Bronchial epithelial cell (primary cell): ENCODE data around the gene DDT. TPM values are rescaled to one million over a fixed set of nuclear protein-coding genes. Genes with fewer than 3 reads are reported as not detected.
"Not testable (repeated sequence)": the region's sequence is repeated elsewhere in the genome, so short reads cannot be mapped to it uniquely, and the experiment has no call there.

Source experiments
- DNase-seq: peaks from one replicate; pipeline ENCODE4 v3.0.0-alpha.2; 2010; ENCODE audit warnings: low read depth
- FAIRE-seq: peaks from 2 replicates; lab custom pipeline; 2011; peaks lifted over from hg19 to GRCh38; lab: Jason Lieb, UNC
- H3K27me3 ChIP-seq: 2 replicates; pipeline ENCODE4 v1.5.1; 2011; ENCODE audit warnings: low read length; ENCODE audit not compliant: control insufficient read depth, insufficient read depth
- H3K36me3 ChIP-seq: 2 replicates; pipeline ENCODE4 v1.5.1; 2011; ENCODE audit warnings: low read length; ENCODE audit not compliant: control insufficient read depth, insufficient read depth
- H3K4me3 ChIP-seq: 2 replicates; pipeline ENCODE4 v1.5.1; 2011; ENCODE audit warnings: mild to moderate bottlenecking, low read depth, low read length, control low read depth
- total RNA-seq: library from RNA; depleted of rRNA; stranded (reverse); fragments of >200 nt; gene quantifications from 2 replicates; pipeline ENCODE4 v1.2.1, GENCODE V29; 2014
- TF ChIP-seq, protein P1 (sequence below): IDR thresholded peaks from 2 replicates; pipeline ENCODE4 v1.5.1; 2011; ENCODE audit warnings: mild to moderate bottlenecking, moderate library complexity, low read length, control low read depth, inconsistent platforms; ENCODE audit not compliant: insufficient read depth, severe bottlenecking

DDT gene
- total RNA-seq, 1 donor from 2014 or later: 41.1 TPM

DNA sequence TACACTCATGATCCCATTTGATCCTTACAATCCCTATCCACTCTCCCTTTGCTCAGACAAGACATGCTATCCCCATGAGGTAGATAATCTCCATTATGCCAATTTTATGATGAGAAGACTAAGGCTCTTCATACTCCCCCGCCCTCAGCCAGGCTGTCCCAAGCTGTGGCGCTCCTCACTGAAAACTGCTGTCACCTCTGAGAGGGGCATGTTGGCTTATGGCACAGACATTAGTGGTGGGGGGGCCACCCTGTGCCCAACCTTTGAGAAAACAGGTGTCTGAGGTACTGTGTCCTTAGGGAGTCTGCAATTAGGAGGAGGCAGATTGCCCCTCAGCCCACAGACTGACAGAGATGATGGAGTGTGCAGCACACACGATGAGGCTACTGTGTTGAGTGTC lies 5.2 kb downstream of the DDT start:
- H3K4me3 ChIP-seq: no peak overlapping the region
- no peaks in the 10 kb centered on the region for H3K27me3 ChIP-seq
- TF ChIP-seq, protein P1, sequence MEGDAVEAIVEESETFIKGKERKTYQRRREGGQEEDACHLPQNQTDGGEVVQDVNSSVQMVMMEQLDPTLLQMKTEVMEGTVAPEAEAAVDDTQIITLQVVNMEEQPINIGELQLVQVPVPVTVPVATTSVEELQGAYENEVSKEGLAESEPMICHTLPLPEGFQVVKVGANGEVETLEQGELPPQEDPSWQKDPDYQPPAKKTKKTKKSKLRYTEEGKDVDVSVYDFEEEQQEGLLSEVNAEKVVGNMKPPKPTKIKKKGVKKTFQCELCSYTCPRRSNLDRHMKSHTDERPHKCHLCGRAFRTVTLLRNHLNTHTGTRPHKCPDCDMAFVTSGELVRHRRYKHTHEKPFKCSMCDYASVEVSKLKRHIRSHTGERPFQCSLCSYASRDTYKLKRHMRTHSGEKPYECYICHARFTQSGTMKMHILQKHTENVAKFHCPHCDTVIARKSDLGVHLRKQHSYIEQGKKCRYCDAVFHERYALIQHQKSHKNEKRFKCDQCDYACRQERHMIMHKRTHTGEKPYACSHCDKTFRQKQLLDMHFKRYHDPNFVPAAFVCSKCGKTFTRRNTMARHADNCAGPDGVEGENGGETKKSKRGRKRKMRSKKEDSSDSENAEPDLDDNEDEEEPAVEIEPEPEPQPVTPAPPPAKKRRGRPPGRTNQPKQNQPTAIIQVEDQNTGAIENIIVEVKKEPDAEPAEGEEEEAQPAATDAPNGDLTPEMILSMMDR: no peak
- peaks cover 13% of the 10 kb centered on the region for H3K36me3 ChIP-seq
- DNase-seq (no peak), FAIRE-seq (no peak)

- FAIRE-seq: peak; percentile 81
- H3K36me3 ChIP-seq: peaks cover 12% of the 10 kb centered on the region
- H3K27me3 ChIP-seq, DNase-seq, H3K4me3 ChIP-seq: not testable (repeated sequence)
Measured at GRCh38 chr22:23966568-23966967, 7.7 kb downstream of the DDT start, which contains the start of gene DDTL. TSS of gene DDTL (plus strand) at chr22:23966888. CDS start at chr22:23966915, 27 bp downstream.

GRCh38 chr22:23966094-23966493 lies 8.1 kb downstream of the DDT start:
- H3K4me3 ChIP-seq, FAIRE-seq, H3K36me3 ChIP-seq, DNase-seq, H3K27me3 ChIP-seq: not testable (repeated sequence)

- DNase-seq, H3K36me3 ChIP-seq, H3K4me3 ChIP-seq, H3K27me3 ChIP-seq, FAIRE-seq: not testable (repeated sequence)
Measured at GRCh38 chr22:23961084-23961771, 13.0 kb downstream of the DDT start, which contains the start of gene GSTT2B. TSS of gene GSTT2B (minus strand) at chr22:23961195. CDS start at chr22:23961131, 64 bp downstream.

GRCh38 chr22:23956301-23956900 lies 17.8 kb downstream of the DDT start:
- H3K36me3 ChIP-seq, H3K4me3 ChIP-seq, H3K27me3 ChIP-seq: not testable (repeated sequence)
- DNase-seq: peak; percentile 49
- TF ChIP-seq, protein P1: peak; percentile 62
- FAIRE-seq: peak; percentile 93

DNA sequence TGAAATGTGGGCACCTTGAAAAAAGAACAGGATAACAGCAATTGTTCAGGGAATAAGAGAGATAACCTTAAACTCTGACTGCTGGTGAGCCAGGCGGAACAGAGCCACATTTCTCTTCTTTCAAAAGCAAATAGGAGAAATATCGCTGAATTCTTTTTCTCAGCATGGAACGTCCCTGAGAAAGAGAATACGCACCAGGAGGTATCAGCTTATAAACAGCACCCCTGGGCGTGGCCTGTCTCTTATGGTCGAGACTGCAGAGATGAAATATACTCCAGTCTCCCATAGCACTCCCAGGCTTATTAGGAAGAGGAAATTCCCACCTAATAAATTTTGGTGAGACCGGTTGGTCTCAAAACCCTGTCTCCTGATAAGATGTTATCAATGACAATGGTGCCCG lies 18.4 kb downstream of the DDT start:
- not testable (repeated sequence) for H3K27me3 ChIP-seq, FAIRE-seq

GRCh38 chr22:23954991-23955305 lies 19.3 kb downstream of the DDT start:
- not testable (repeated sequence) for DNase-seq, FAIRE-seq, H3K4me3 ChIP-seq, H3K36me3 ChIP-seq, H3K27me3 ChIP-seq

More for the DNA sequence above, 18.4 kb downstream of the DDT start:
- not testable (repeated sequence) for DNase-seq, H3K36me3 ChIP-seq, H3K4me3 ChIP-seq

DNA sequence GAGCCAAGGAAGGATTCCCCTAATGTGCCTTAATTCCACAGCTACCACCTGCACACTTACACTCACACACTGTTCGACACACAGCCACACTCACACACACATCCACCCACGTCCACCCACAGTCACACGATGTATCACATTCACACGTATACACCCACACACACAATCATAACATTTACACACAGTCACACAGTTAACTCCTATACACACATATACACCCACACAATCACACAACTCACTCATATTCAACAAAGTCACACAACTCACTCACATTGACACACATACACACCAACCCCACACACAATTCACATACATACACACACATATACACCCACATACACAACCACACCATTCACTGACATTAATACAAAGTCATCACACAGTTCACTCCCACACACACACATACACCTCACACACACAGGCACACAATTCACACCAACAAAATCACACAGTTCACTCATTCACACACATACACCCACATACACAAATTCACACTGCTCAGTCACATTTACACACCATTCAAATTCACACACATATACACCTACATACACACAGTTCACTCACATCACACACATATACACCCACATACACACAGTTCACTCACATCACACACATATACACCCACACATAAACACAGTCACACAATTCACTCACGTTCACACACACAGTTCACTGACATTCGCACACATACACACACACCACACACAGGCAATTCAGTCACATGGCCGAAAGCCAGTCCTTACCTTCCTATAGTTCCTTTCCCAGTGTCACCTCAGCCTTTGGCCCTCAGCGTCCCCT lies 19.8 kb downstream of the DDT start:
- not testable (repeated sequence) for FAIRE-seq

DNA sequence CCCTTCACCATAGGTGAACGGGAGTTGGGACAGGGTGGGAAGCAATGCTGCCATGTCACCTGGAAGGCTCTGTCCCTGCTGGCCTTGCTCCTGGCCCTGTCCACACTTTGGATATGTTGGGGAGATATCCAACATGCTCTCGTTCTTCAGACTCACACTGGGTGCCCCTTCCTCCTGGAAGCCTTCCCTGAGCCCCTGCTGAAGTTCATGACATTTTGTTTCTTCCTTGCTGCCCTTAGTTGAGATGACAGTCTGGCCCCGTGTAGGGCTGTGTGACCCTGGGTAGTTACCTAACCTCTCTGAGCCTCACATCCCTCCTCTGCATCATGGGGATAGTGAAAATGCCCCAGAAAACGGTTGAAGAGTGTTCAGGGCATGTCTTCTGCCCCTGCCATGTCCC lies 20.8 kb downstream of the DDT start:
- not testable (repeated sequence) for H3K27me3 ChIP-seq, H3K36me3 ChIP-seq, DNase-seq, H3K4me3 ChIP-seq, FAIRE-seq

More for the DNA sequence above, 19.8 kb downstream of the DDT start:
- H3K27me3 ChIP-seq, H3K4me3 ChIP-seq, DNase-seq, H3K36me3 ChIP-seq: not testable (repeated sequence)

DNA sequence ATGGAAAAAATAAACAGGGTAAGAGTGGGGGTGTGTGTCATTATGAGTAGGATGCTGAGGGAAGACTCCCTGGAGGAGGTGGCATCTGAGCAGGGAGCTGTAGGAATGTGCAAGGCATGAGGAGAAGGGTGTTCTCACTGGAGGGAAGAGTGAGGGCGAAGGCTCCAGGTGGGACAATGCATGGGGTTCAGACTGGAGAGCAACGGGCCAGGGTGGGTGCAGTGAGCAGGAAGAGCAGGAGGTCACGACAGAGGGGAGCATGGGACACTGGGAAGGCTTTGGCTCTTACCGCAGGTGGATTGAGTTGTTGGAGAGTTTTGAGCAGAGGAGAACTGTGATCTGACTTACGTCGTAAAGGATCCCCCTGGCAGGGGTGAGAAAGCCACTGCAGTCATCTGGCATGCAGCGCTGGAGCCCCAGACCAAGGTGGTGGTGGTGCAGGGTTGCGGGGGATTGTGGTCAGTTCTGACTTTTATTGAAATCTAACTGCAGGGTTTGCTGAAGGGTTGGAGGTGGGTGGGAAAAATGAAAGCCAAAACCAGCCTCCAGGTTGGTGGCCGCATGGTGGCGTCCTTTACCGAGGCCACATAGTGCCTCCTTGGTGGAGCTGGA lies 21.3 kb downstream of the DDT start:
- not testable (repeated sequence) for DNase-seq

DNA sequence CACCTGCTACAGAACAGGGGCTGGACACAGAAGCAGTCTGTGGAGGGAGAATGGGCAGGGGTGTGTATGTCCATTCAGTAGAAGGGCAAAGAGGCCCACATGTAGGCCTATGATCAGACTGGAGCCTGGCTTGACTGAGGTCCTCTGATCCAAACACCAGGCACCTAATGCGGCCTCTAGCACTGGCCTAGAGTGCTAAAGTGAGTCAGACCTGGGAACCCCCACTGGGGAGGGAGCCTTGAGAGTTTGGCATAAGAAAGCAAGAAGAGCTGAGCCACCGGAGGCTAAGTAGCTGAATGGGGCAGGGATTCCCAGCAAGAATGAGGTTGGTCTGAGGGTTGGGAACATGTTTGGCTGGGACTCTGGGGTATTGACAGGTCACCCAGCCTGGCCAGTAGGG lies 22.9 kb downstream of the DDT start:
- not testable (repeated sequence) for DNase-seq, FAIRE-seq, H3K36me3 ChIP-seq, H3K27me3 ChIP-seq, H3K4me3 ChIP-seq

More for the DNA sequence above, 21.3 kb downstream of the DDT start:
- H3K27me3 ChIP-seq, FAIRE-seq, H3K4me3 ChIP-seq, H3K36me3 ChIP-seq: not testable (repeated sequence)

GRCh38 chr22:23949764-23950163 lies 24.5 kb downstream of the DDT start:
- H3K27me3 ChIP-seq, FAIRE-seq, H3K4me3 ChIP-seq, DNase-seq, H3K36me3 ChIP-seq: not testable (repeated sequence)
